SK-N-SH treated with all-trans-retinoic acid at 6 μM for 48 hours (cell line): ENCODE data around the gene TCEAL3.

Experiments
- BACH2 ChIP-seq: fragments of 250-450 bp; sonication (Bioruptor Pico); IDR thresholded peaks from 2 replicates; pipeline ENCODE4 v1.9.0; 2021; ENCODE audit warnings: mild to moderate bottlenecking, borderline replicate concordance
- CSDC2 ChIP-seq: fragments of 250-450 bp; sonication (Bioruptor Pico); IDR thresholded peaks from 2 replicates; pipeline ENCODE4 v1.5.0; 2020; ENCODE audit warnings: mild to moderate bottlenecking, moderate library complexity
- GLIS3 ChIP-seq: fragments of 250-450 bp; sonication (Bioruptor Pico); IDR thresholded peaks from 2 replicates; pipeline ENCODE4 v1.5.0; 2020; ENCODE audit warnings: mild to moderate bottlenecking, moderate library complexity
- PPARA ChIP-seq: fragments of 250-450 bp; sonication (Bioruptor Pico); IDR thresholded peaks from 2 replicates; pipeline ENCODE4 v1.5.0; 2020; ENCODE audit warnings: mild to moderate bottlenecking, borderline replicate concordance
- TOX ChIP-seq: fragments of 250-450 bp; sonication (Bioruptor Pico); IDR thresholded peaks from 2 replicates; pipeline ENCODE4 v1.8.0; 2021; ENCODE audit warnings: mild to moderate bottlenecking, moderate library complexity, borderline replicate concordance
- ZFP30 ChIP-seq: fragments of 450-650 bp; formaldehyde crosslinking; IDR thresholded peaks from 2 replicates; pipeline ENCODE4 v1.5.0; 2022; ENCODE audit warnings: mild to moderate bottlenecking, moderate library complexity
- ZNF565 ChIP-seq: fragments of 450-650 bp; formaldehyde crosslinking; conservative IDR thresholded peaks from 2 replicates; pipeline ENCODE4 v1.5.0; 2020; ENCODE audit warnings: low read depth, mild to moderate bottlenecking, moderate library complexity
- TF ChIP-seq, protein P1 (sequence below): fragments of 250-450 bp; sonication (Bioruptor Pico); IDR thresholded peaks from 2 replicates; pipeline ENCODE4 v1.5.0; 2020; ENCODE audit warnings: mild to moderate bottlenecking, moderate library complexity
- TF ChIP-seq, protein P2 (sequence below): fragments of 250-450 bp; sonication (Bioruptor Pico); IDR thresholded peaks from 2 replicates; pipeline ENCODE4 v1.8.0; 2020; ENCODE audit warnings: mild to moderate bottlenecking, moderate library complexity, borderline replicate concordance
- TF ChIP-seq, protein P3 (sequence below): fragments of 250-450 bp; sonication (Bioruptor Pico); IDR thresholded peaks from 2 replicates; pipeline ENCODE4 v1.8.0; 2021; ENCODE audit warnings: low read depth, mild to moderate bottlenecking, moderate library complexity, borderline replicate concordance

DNA sequence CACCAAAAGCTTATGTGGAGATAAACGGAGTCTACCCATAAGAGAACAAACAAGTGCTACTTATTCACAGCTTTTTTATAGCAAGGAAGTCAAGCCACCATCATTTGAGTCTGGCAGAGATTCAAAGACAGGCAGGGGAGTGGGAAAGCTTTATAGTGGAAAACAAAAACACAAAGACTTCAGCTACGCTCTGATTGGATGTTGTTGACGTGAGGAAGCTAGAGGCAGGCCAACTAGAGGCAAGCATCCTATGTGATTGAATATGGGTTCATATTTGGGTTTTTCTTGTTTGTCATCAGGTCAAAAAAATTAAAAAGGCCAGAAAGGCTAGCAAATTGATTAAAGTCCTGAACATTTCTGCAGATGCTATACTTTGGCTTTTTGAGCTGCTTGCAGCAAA is 23.2 kb upstream of the TCEAL3 start:
- no peak for TF ChIP-seq ZNF565
- TF ChIP-seq GLIS3 (CRISPR knock-in tag) = no peak
- TF ChIP-seq, protein P1, sequence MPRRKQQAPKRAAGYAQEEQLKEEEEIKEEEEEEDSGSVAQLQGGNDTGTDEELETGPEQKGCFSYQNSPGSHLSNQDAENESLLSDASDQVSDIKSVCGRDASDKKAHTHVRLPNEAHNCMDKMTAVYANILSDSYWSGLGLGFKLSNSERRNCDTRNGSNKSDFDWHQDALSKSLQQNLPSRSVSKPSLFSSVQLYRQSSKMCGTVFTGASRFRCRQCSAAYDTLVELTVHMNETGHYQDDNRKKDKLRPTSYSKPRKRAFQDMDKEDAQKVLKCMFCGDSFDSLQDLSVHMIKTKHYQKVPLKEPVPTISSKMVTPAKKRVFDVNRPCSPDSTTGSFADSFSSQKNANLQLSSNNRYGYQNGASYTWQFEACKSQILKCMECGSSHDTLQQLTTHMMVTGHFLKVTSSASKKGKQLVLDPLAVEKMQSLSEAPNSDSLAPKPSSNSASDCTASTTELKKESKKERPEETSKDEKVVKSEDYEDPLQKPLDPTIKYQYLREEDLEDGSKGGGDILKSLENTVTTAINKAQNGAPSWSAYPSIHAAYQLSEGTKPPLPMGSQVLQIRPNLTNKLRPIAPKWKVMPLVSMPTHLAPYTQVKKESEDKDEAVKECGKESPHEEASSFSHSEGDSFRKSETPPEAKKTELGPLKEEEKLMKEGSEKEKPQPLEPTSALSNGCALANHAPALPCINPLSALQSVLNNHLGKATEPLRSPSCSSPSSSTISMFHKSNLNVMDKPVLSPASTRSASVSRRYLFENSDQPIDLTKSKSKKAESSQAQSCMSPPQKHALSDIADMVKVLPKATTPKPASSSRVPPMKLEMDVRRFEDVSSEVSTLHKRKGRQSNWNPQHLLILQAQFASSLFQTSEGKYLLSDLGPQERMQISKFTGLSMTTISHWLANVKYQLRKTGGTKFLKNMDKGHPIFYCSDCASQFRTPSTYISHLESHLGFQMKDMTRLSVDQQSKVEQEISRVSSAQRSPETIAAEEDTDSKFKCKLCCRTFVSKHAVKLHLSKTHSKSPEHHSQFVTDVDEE (CRISPR knock-in tag) = no peak
- no peak for TF ChIP-seq PPARA (CRISPR knock-in tag)
- TF ChIP-seq TOX (CRISPR knock-in tag) = no peak
- no peak for TF ChIP-seq ZFP30 (CRISPR knock-in tag)
- TF ChIP-seq, protein P2, sequence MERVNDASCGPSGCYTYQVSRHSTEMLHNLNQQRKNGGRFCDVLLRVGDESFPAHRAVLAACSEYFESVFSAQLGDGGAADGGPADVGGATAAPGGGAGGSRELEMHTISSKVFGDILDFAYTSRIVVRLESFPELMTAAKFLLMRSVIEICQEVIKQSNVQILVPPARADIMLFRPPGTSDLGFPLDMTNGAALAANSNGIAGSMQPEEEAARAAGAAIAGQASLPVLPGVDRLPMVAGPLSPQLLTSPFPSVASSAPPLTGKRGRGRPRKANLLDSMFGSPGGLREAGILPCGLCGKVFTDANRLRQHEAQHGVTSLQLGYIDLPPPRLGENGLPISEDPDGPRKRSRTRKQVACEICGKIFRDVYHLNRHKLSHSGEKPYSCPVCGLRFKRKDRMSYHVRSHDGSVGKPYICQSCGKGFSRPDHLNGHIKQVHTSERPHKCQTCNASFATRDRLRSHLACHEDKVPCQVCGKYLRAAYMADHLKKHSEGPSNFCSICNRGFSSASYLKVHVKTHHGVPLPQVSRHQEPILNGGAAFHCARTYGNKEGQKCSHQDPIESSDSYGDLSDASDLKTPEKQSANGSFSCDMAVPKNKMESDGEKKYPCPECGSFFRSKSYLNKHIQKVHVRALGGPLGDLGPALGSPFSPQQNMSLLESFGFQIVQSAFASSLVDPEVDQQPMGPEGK (CRISPR knock-in tag) = no peak
- TF ChIP-seq BACH2 (CRISPR knock-in tag) = no peak
- no peak for TF ChIP-seq CSDC2
- TF ChIP-seq, protein P3, sequence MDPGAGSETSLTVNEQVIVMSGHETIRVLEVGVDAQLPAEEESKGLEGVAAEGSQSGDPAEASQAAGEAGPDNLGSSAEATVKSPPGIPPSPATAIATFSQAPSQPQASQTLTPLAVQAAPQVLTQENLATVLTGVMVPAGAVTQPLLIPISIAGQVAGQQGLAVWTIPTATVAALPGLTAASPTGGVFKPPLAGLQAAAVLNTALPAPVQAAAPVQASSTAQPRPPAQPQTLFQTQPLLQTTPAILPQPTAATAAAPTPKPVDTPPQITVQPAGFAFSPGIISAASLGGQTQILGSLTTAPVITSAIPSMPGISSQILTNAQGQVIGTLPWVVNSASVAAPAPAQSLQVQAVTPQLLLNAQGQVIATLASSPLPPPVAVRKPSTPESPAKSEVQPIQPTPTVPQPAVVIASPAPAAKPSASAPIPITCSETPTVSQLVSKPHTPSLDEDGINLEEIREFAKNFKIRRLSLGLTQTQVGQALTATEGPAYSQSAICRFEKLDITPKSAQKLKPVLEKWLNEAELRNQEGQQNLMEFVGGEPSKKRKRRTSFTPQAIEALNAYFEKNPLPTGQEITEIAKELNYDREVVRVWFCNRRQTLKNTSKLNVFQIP (CRISPR knock-in tag) = no peak
